ENCODE results near the gene SLC2A3.

DNA sequence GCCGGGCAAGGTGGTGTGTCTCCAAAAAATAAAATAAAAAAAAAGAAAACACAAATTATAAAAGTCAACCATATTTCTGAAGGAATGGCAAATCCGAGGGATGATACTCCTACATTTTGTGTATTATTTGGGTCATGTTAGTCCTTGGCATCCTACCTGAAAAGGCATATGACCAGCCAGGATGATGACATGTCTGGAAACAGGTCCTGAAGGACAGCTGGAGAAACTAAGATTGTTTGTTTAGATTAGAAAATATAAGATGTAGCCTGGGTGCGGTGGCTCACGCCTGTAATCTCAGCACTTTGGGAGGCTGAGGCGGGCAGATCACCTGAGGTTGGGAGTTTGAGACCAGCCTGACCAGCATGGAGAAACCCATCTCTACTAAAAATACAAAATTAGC lies 48.9 kb upstream of the SLC2A3 start:
- TF ChIP-seq, protein P1, sequence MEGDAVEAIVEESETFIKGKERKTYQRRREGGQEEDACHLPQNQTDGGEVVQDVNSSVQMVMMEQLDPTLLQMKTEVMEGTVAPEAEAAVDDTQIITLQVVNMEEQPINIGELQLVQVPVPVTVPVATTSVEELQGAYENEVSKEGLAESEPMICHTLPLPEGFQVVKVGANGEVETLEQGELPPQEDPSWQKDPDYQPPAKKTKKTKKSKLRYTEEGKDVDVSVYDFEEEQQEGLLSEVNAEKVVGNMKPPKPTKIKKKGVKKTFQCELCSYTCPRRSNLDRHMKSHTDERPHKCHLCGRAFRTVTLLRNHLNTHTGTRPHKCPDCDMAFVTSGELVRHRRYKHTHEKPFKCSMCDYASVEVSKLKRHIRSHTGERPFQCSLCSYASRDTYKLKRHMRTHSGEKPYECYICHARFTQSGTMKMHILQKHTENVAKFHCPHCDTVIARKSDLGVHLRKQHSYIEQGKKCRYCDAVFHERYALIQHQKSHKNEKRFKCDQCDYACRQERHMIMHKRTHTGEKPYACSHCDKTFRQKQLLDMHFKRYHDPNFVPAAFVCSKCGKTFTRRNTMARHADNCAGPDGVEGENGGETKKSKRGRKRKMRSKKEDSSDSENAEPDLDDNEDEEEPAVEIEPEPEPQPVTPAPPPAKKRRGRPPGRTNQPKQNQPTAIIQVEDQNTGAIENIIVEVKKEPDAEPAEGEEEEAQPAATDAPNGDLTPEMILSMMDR (IDR thresholded peaks at IDR 0.05): no peak
- no peak for TF ChIP-seq RCOR1 (IDR thresholded peaks at IDR 0.05; ENCODE audit: low read depth, low read length)
- TF ChIP-seq ESRRA (IDR thresholded peaks at IDR 0.05; ENCODE audit: borderline replicate concordance, low read length): no peak
- TF ChIP-seq SMC3 (IDR thresholded peaks at IDR 0.05): no peak
- no peak for TF ChIP-seq NR3C1 (IDR thresholded peaks at IDR 0.05)
- TF ChIP-seq, protein P2, sequence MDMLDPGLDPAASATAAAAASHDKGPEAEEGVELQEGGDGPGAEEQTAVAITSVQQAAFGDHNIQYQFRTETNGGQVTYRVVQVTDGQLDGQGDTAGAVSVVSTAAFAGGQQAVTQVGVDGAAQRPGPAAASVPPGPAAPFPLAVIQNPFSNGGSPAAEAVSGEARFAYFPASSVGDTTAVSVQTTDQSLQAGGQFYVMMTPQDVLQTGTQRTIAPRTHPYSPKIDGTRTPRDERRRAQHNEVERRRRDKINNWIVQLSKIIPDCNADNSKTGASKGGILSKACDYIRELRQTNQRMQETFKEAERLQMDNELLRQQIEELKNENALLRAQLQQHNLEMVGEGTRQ (IDR thresholded peaks at IDR 0.05): no peak
- no peak for TF ChIP-seq POLR2A (IDR thresholded peaks at IDR 0.05; ENCODE audit: low read length)
